NT2/D1 (cell line): ENCODE measurements around the gene AP4M1.

Source experiments
- YY1 ChIP-seq: IDR thresholded peaks from 2 replicates; pipeline ENCODE4 v1.6.1; 2011; ENCODE audit not compliant: insufficient read length, insufficient read depth
- ZNF274 ChIP-seq: IDR thresholded peaks from 2 replicates; pipeline ENCODE4 v1.6.1; 2011; ENCODE audit warnings: mild to moderate bottlenecking, low read depth, low read length

DNA sequence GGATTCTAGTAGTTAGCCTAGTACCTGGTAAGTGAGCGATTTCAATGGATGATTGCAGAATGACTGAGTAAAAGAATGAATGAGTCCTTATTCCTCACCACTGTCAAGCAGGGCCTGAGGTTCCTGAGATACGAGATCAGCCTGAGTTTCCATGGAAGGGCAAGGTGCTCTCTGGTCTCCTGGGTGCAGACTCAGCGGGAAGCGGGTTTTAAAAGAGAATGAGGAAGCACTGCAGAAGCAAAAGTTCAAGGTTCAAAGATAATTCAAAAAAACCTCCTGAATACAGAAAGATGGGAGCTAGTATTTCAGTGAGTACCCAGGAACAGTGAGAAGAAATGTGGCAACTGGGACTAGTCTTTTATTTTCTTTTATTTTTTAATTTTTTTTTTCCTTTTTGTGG, 24.2 kb upstream of the AP4M1 start:
- TF ChIP-seq YY1 (no peak), ZNF274 (no peak)
